ENCODE measurements around the gene CYSTM1. TPM values are rescaled to one million over a fixed set of nuclear protein-coding genes. Genes with fewer than 3 reads are reported as not detected.
A peak's percentile ranks its signal among the peaks of the same experiment; 100 is the strongest.

CYSTM1 gene
- total RNA-seq, 8 experiments from 2014 or later: 18.8 to 102 (median 28.2) TPM

GRCh38 chr5:140286424-140286823, 111.4 kb downstream of the CYSTM1 start:
- 58 to 100% (median 100%) methylated on average over 1 of the region's 5 CpGs; no CpG with 5 or more reads in 4 of the 10 experiments for WGBS, 10 experiments
- ATAC-seq (replicated peaks in 6 of 8): no peak
- Histone ChIP-seq H3K4me1 (replicated peaks in 1 of 2) (no peaks in the 10 kb centered on the region), H3K27ac (no peak overlapping the region), H3K4me3 (no peak overlapping the region)
- in situ Hi-C loops (cut with MboI; ENCODE audit: low pct_unique_long_range_greater_than_20kb in 2 of 9, low sequenced_read_pairs in 9 of 9, unreplicated experiment in 9 of 9): no loop called here

GRCh38 chr5:140287801-140288521, 113.0 kb downstream of the CYSTM1 start:
- 1 to 100% (median 76%) methylated on average over 2 to 7 of the region's 7 CpGs for WGBS, 10 experiments
- no peak overlapping the region for H3K4me3 ChIP-seq
- H3K4me1 ChIP-seq (replicated peaks in 1 of 2): no peaks in the 10 kb centered on the region
- no peak overlapping the region for H3K27ac ChIP-seq
- in situ Hi-C loops (cut with MboI; ENCODE audit: low pct_unique_long_range_greater_than_20kb in 2 of 9, low sequenced_read_pairs in 9 of 9, unreplicated experiment in 9 of 9): no loop called here
- ATAC-seq (replicated peaks in 6 of 8): peak in 3 of 8 experiments; percentile 86 to 92 (median 91)

- ATAC-seq (replicated peaks in 6 of 8): no peak
- no peak overlapping the region for H3K27ac ChIP-seq
- H3K4me1 ChIP-seq (replicated peaks in 1 of 2): peaks cover 2 to 11% of the 10 kb centered on the region in 2 donors
- 80 to 100% (median 100%) methylated on average over 1 of the region's 1 CpG; no CpG with 5 or more reads in 1 of the 10 experiments for WGBS, 10 experiments
- in situ Hi-C loops (cut with MboI; ENCODE audit: low pct_unique_long_range_greater_than_20kb in 2 of 9, low sequenced_read_pairs in 9 of 9, unreplicated experiment in 9 of 9): no loop called here
- no peak overlapping the region for H3K4me3 ChIP-seq
These were observed 117.4 kb downstream of the CYSTM1 start for GRCh38 chr5:140292212-140293036.

Other genes starting within 250 kb of the CYSTM1 start
- 1 to 10 TPM in 2 of 8 experiments, under 1 TPM in 5, not detected in 1; 0.28 to 1.8 (median 0.71) TPM for gene NRG2, start 131.9 kb upstream of the CYSTM1 start, total RNA-seq
- gene PURA, start 61.1 kb upstream of the CYSTM1 start, total RNA-seq: 10 to 100 TPM in 4 of 8 experiments, 1 to 10 TPM in 4; 3.0 to 18.9 (median 8.0) TPM
- 10 to 100 TPM in 1 of 8 experiments, 1 to 10 TPM in 7; 1.0 to 11.6 (median 3.5) TPM for gene IGIP, start 49.3 kb upstream of the CYSTM1 start, total RNA-seq
- 10 to 100 TPM; 51.1 to 98.2 (median 59.4) TPM for gene PFDN1, start 127.9 kb downstream of the CYSTM1 start, total RNA-seq
- 10 to 100 TPM in 1 of 8 experiments, 1 to 10 TPM in 5, under 1 TPM in 2; 0.54 to 36.0 (median 1.9) TPM for gene HBEGF, start 171.4 kb downstream of the CYSTM1 start, total RNA-seq
- gene SLC4A9, start 185.0 kb downstream of the CYSTM1 start, total RNA-seq: under 1 TPM in 2 of 8 experiments, not detected in 6; 0.05 to 0.52 TPM
- 100 to 1,000 TPM in 1 of 8 experiments, 10 to 100 TPM in 7; 37.0 to 110 (median 62.8) TPM for gene ANKHD1, start 226.6 kb downstream of the CYSTM1 start, total RNA-seq